Measurements from ENCODE around the gene LRRC32.

LRRC32 gene

GRCh38 chr11:76662656-76663485 is 7.7 kb downstream of the LRRC32 start:
- no peaks in the 10 kb centered on the region for H3K27me3 ChIP-seq (ENCODE audit: insufficient read depth, low read depth, severe bottlenecking)
- H3K9me3 ChIP-seq (ENCODE audit: severe bottlenecking) = no peaks in the 10 kb centered on the region
- DNase-seq = no peak
- no peak overlapping the region for H3K27ac ChIP-seq
- H3K4me3 ChIP-seq (ENCODE audit: low read depth, low read length) = no peak overlapping the region
- TF ChIP-seq, protein P1, sequence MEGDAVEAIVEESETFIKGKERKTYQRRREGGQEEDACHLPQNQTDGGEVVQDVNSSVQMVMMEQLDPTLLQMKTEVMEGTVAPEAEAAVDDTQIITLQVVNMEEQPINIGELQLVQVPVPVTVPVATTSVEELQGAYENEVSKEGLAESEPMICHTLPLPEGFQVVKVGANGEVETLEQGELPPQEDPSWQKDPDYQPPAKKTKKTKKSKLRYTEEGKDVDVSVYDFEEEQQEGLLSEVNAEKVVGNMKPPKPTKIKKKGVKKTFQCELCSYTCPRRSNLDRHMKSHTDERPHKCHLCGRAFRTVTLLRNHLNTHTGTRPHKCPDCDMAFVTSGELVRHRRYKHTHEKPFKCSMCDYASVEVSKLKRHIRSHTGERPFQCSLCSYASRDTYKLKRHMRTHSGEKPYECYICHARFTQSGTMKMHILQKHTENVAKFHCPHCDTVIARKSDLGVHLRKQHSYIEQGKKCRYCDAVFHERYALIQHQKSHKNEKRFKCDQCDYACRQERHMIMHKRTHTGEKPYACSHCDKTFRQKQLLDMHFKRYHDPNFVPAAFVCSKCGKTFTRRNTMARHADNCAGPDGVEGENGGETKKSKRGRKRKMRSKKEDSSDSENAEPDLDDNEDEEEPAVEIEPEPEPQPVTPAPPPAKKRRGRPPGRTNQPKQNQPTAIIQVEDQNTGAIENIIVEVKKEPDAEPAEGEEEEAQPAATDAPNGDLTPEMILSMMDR (IDR thresholded peaks at IDR 0.05; ENCODE audit: low read depth, low read length) = no peak
- H3K36me3 ChIP-seq = no peaks in the 10 kb centered on the region

- Histone ChIP-seq H3K27me3 (ENCODE audit: insufficient read depth, low read depth, severe bottlenecking) (no peaks in the 10 kb centered on the region), H3K9me3 (ENCODE audit: severe bottlenecking) (no peaks in the 10 kb centered on the region), H3K36me3 (no peaks in the 10 kb centered on the region), H3K4me3 (ENCODE audit: low read depth, low read length) (no peak overlapping the region), H3K27ac (no peak overlapping the region)
- TF ChIP-seq, protein P1 (IDR thresholded peaks at IDR 0.05; ENCODE audit: low read depth, low read length) = no peak
- no peak for DNase-seq
Observed at GRCh38 chr11:76661834-76662434, 8.6 kb downstream of the LRRC32 start.

DNA sequence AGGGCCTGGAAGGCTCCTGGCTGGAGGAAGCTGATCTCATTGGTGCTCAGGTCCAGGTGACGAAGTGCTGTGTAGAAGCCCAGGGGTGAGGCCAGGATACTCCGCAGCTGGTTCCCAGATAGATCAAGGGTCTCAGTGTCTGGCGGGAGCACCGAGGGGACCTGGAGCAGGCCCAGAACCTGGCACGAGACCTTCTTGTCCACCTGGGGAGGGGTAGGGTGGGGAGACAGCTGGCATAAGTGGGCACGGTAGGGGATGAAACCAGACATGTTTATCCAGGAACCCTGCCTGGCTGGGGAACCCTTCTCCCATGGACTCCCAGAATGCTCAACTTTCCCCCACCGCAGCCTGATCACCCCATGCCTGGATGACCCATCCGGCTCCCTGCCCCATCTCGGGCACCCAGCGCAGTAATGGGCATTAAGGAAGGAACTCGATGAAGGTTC is 9.2 kb downstream of the LRRC32 start:
- DNase-seq = no peak
- Histone ChIP-seq H3K27ac (no peak overlapping the region), H3K36me3 (no peaks in the 10 kb centered on the region), H3K27me3 (ENCODE audit: insufficient read depth, low read depth, severe bottlenecking) (no peaks in the 10 kb centered on the region), H3K9me3 (ENCODE audit: severe bottlenecking) (no peaks in the 10 kb centered on the region), H3K4me3 (ENCODE audit: low read depth, low read length) (no peak overlapping the region)
- TF ChIP-seq, protein P1 (IDR thresholded peaks at IDR 0.05; ENCODE audit: low read depth, low read length) = no peak

DNA sequence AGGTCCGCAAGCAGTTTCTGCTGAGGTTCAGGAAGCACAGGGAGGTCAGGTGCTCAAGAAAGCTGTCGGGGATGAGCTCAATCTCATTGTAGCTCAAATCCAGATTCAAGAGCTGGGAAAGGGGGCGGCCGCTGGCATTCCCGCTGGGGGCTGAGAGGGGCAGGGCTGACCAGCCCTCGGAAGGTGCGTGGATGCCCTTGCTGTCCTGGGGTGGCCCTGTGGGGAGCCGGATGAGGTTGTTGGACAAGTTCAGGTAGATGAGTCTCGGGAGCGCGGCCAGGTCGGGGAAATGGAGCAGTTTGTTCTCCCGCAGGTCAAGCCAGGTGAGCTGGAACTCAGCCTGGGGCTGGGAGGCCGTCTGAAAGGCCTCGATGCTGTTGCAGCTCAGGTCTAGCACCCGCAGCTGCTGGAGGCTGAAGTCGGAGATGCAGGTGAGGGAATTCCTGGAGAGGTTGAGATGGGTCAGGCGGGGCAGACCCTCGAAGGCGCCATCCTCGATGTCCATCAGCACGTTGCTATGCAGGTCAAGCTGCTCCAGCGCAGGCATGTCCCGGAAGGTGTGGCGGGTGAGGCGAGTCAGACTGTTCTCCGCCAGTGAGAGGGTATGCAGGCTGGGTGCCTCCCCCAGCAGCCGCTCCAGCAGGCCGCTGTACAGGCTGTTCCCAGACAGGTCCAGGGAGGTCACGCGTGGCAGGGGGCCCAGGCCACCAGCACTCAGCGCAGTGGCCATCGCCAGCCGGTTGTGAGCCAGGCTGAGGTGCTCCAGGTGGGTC is 9.8 kb downstream of the LRRC32 start:
- Histone ChIP-seq H3K36me3 (no peaks in the 10 kb centered on the region), H3K9me3 (ENCODE audit: severe bottlenecking) (no peaks in the 10 kb centered on the region), H3K27ac (no peak overlapping the region), H3K27me3 (ENCODE audit: insufficient read depth, low read depth, severe bottlenecking) (no peaks in the 10 kb centered on the region), H3K4me3 (ENCODE audit: low read depth, low read length) (no peak overlapping the region)
- DNase-seq = no peak
- TF ChIP-seq, protein P1 (IDR thresholded peaks at IDR 0.05; ENCODE audit: low read depth, low read length) = no peak

GRCh38 chr11:76659672-76660532 is 10.6 kb downstream of the LRRC32 start:
- Histone ChIP-seq H3K27ac (no peak overlapping the region), H3K27me3 (ENCODE audit: insufficient read depth, low read depth, severe bottlenecking) (no peaks in the 10 kb centered on the region), H3K36me3 (no peaks in the 10 kb centered on the region), H3K4me3 (ENCODE audit: low read depth, low read length) (no peak overlapping the region), H3K9me3 (ENCODE audit: severe bottlenecking) (no peaks in the 10 kb centered on the region)
- no peak for DNase-seq
- TF ChIP-seq, protein P1 (IDR thresholded peaks at IDR 0.05; ENCODE audit: low read depth, low read length) = no peak
